Upper lobe of right lung (tissue), 1 donor: ENCODE measurements around the gene MGLL. TPM values are rescaled to one million over a fixed set of nuclear protein-coding genes. Genes with fewer than 3 reads are reported as not detected.
"Not testable (repeated sequence)": the region's sequence is repeated elsewhere in the genome, so short reads cannot be mapped to it uniquely, and the experiment has no call there.

Source experiments
- ATAC-seq: fragments of 200-7000 bp; cut with Tn5 transposase; one replicate; pipeline ENCODE4 v1.9.1; 2020; ENCODE audit warnings: mild to moderate bottlenecking, moderate library complexity
- DNase-seq: peaks from one replicate; pipeline ENCODE4 v3.0.0-alpha.2; 2020
- H3K27ac ChIP-seq: fragments of 200-600 bp; one replicate; pipeline ENCODE4 v1.8.0; 2022
- H3K27me3 ChIP-seq: fragments of 200-600 bp; one replicate; pipeline ENCODE4 v1.8.0; 2022; ENCODE audit warnings: mild to moderate bottlenecking
- H3K36me3 ChIP-seq: fragments of 200-600 bp; one replicate; pipeline ENCODE4 v1.8.0; 2022
- H3K4me1 ChIP-seq: fragments of 200-600 bp; one replicate; pipeline ENCODE4 v1.8.0; 2022
- H3K4me3 ChIP-seq: fragments of 200-600 bp; one replicate; pipeline ENCODE4 v1.8.0; 2022; ENCODE audit warnings: mild to moderate bottlenecking
- H3K9me3 ChIP-seq: fragments of 200-600 bp; one replicate; pipeline ENCODE4 v1.8.0; 2022
- intact Hi-C: fragments of 100-400 bp; cut with DNase I; formaldehyde crosslinking; loops from one replicate; pipeline ENCODE4 v1.11.0; 2022
- total RNA-seq: library from RNA; stranded (reverse); fragmentation: NEBNext Ultra II Directional; extraction: Animal tissue kit (Norgen Biotek cat#: 25700); gene quantifications from one replicate; pipeline ENCODE4 v1.2.1, GENCODE V29; 2021
- TF ChIP-seq, protein P1 (sequence below): fragments of 200-600 bp; IDR thresholded peaks from one replicate; pipeline ENCODE4 v1.8.0; 2022; ENCODE audit warnings: antibody characterized with exemption
- donor health status: DM: no; HTN: yes; CAD: no; lungs with severe emphysema.

Gene MGLL
- total RNA-seq, 1 donor from 2014 or later = 194 TPM

DNA sequence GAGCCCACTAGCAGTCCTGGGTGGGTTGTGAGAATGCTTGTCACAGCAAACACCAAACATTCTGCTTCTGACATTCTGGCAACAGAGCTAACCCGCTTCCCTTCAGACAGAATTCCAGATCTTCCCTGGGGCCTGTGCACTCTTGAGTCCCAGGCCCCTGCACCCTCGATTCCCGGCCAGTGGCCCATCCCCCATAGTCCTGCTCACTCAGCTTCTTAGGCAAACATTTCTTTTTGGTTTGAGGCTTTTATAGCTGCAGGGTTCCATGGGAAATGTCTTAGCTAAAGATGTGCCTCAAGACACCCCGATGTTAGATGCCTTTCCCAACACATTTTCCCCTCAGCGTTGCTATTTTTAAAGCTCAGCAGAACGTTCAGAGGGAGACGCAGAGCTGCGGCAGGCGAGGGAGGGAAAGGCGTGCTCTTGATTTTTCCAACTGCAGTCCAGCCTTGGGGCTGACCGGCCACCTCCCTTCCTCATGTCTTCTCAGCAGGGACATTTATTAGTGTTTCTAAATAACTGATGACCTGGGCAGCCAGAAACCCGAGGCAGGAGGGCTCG, 114.4 kb downstream of the MGLL start:
- H3K4me1 ChIP-seq = peaks cover 4% of the 10 kb centered on the region
- no peaks in the 10 kb centered on the region for H3K9me3 ChIP-seq
- ATAC-seq = no peak
- no peak overlapping the region for H3K4me3 ChIP-seq
- H3K27me3 ChIP-seq = no peaks in the 10 kb centered on the region
- peaks cover 17% of the 10 kb centered on the region for H3K36me3 ChIP-seq
- TF ChIP-seq, protein P1, sequence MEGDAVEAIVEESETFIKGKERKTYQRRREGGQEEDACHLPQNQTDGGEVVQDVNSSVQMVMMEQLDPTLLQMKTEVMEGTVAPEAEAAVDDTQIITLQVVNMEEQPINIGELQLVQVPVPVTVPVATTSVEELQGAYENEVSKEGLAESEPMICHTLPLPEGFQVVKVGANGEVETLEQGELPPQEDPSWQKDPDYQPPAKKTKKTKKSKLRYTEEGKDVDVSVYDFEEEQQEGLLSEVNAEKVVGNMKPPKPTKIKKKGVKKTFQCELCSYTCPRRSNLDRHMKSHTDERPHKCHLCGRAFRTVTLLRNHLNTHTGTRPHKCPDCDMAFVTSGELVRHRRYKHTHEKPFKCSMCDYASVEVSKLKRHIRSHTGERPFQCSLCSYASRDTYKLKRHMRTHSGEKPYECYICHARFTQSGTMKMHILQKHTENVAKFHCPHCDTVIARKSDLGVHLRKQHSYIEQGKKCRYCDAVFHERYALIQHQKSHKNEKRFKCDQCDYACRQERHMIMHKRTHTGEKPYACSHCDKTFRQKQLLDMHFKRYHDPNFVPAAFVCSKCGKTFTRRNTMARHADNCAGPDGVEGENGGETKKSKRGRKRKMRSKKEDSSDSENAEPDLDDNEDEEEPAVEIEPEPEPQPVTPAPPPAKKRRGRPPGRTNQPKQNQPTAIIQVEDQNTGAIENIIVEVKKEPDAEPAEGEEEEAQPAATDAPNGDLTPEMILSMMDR = no peak
- DNase-seq = peak; percentile 26
- peak overlapping the region; percentile 24 for H3K27ac ChIP-seq
- intact Hi-C loops = no loop called here

DNA sequence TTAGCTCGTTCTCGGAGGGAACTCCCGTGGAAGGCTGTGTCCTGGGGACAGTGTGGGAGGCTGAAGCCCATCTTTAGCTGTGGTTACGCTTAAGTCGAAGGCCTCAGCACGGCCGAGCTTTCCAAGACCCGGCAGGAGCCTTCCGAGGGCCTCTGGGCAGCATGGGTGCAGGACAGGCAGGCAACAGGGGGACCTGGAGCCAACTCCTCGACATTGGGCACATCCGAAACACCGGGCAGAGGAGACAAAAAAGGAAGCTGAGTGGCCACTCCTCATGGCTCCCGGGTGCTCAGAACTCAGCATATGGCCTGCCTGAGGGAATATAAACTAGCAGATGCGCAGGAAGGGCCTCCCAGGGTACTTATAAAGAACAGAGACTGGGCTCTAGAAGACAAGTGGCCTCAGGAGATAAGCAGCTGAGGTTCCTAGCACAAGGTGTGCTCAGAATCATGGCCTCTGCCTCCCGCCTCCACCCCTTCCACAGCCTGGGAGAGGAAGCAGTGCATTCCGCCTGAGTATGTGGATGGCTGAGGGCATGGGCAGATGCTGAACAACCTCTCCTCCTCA, 115.4 kb downstream of the MGLL start:
- H3K4me1 ChIP-seq = peaks cover 5% of the 10 kb centered on the region

DNA sequence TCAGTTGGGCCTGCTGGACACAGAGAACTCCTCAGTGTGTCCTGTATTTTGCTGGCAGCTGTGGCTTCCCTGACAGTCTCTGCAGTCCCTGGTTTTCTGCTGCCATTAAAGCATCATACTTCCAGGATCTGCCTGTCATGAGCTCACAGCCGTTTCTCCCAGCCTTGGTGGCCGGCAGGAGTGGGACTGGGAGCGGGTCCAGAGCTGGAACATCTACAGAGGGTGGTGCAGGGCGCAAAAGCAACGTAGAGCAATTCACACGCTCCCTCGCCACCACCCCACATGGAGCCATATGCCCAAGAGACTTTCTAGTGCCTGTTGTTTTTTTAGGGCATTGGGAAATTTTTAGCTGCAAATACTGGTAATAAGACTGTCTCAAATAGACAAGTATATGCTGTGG, 116.0 kb downstream of the MGLL start:
- no peaks in the 10 kb centered on the region for H3K27me3 ChIP-seq
- TF ChIP-seq, protein P1 = no peak
- DNase-seq = peak; percentile 53
- intact Hi-C loops = no loop called here
- ATAC-seq = no peak
- H3K9me3 ChIP-seq = no peaks in the 10 kb centered on the region
- peak overlapping the region; percentile 17 for H3K27ac ChIP-seq
- H3K4me1 ChIP-seq = peaks cover 10% of the 10 kb centered on the region
- H3K36me3 ChIP-seq = peaks cover 17% of the 10 kb centered on the region
- no peak overlapping the region for H3K4me3 ChIP-seq

More for the DNA sequence above, 115.4 kb downstream of the MGLL start:
- H3K4me3 ChIP-seq = no peak overlapping the region
- intact Hi-C loops = no loop called here
- peak overlapping the region; percentile 17 for H3K27ac ChIP-seq
- DNase-seq (peak; percentile 57), ATAC-seq (peak; percentile 10)
- H3K9me3 ChIP-seq = no peaks in the 10 kb centered on the region
- TF ChIP-seq, protein P1 = no peak
- no peaks in the 10 kb centered on the region for H3K27me3 ChIP-seq
- H3K36me3 ChIP-seq = peaks cover 17% of the 10 kb centered on the region

DNA sequence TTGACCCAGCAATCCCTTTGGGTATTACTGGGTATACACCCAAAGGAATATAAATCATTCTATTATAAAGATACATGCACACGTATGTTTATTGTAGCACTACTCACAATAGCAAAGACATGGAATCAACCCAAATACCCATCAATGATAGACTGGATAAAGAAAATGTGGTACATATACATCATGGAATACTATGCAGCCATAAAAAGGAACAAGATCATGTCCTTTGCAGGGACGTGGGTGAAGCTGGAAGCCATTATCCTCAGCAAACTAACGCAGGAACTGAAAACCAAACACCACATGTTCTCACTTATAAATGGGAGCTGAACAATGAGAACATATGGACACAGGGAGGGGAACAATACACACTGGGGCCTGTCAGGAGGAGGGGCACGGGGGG, 117.5 kb downstream of the MGLL start:
- H3K4me3 ChIP-seq, ATAC-seq, DNase-seq, H3K27me3 ChIP-seq, H3K27ac ChIP-seq, H3K9me3 ChIP-seq, intact Hi-C loops: not testable (repeated sequence)
- Histone ChIP-seq H3K36me3 (peaks cover 15% of the 10 kb centered on the region), H3K4me1 (peaks cover 24% of the 10 kb centered on the region)

DNA sequence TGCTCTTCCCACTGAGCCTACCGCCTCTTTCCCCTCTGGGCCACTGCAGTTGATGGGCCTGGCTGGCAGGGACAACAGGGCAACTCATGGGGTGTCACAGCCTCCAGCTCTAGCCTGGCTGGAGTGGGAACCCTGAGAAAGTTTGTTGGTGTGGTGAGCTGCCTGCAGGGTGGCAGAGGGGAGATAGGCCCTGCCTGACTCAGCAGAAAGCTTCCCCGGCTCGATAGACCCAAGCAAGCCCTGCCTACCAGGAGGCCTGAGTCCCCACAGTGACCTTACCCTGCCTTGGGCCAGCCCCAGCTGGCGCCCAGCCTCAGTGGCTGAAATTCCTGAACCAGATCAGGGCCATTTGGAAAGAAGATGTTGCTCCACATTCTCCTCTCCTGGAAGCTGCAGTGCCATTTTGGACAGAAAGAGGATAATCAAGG, 120.2 kb downstream of the MGLL start:
- TF ChIP-seq, protein P1 = no peak
- peak; percentile 59 for DNase-seq
- intact Hi-C loops = no loop called here

DNA sequence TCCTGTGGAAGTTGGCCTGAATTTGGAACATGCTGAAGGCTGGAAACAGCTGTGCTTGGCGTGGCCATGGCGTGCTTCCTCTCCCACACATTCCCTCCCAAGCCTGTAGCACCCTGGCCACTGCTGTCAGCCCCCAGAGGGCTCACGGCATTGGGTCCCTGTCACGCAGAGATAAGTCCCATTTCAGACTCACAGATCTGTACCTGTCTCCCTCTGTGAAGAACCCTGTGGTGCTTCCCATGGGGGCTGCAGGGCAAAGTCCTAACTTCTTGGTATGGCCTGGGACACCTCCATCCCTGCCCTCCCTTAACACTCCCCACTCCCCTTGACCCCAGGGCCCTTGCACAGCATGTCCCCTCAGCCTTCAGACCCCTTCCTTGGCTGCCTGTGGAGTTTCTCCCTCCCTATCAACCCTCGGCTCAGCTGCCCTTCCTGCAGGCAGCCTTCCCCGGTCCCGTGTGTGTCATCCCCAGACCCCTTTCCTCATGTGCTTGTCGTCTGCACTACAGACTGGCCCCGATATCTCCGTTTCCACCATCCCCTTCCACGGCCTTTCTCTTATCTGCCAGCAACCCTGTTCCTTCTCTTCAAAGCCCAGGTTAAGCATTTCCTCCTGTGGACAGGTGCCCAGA, 120.9 kb downstream of the MGLL start:
- H3K9me3 ChIP-seq = no peaks in the 10 kb centered on the region
- no peaks in the 10 kb centered on the region for H3K27me3 ChIP-seq
- H3K27ac ChIP-seq = peak overlapping the region; percentile 19
- ATAC-seq (no peak), DNase-seq (peak; percentile 60)
- no peaks in the 10 kb centered on the region for H3K36me3 ChIP-seq
- H3K4me1 ChIP-seq = peaks cover 57% of the 10 kb centered on the region
- TF ChIP-seq, protein P1 = no peak
- intact Hi-C loops = no loop called here
- no peak overlapping the region for H3K4me3 ChIP-seq

More for the DNA sequence above, 120.2 kb downstream of the MGLL start:
- no peaks in the 10 kb centered on the region for H3K36me3 ChIP-seq
- H3K4me1 ChIP-seq = peaks cover 50% of the 10 kb centered on the region
- no peaks in the 10 kb centered on the region for H3K27me3 ChIP-seq
- ATAC-seq = peak; percentile 4
- no peak overlapping the region for H3K4me3 ChIP-seq
- H3K9me3 ChIP-seq = no peaks in the 10 kb centered on the region
- peak overlapping the region; percentile 19 for H3K27ac ChIP-seq
